GM12873 (cell line): Measurements from ENCODE around the gene SNX32.

Experiments used
- TF ChIP-seq, protein P1 (sequence below): IDR thresholded peaks from 2 replicates; pipeline ENCODE4 v1.5.1; 2012; ENCODE audit warnings: low read depth, mild to moderate bottlenecking, moderate library complexity, low read length, control low read depth; ENCODE audit not compliant: insufficient read depth; ENCODE audit errors: missing control alignments

The SNX32 gene

DNA sequence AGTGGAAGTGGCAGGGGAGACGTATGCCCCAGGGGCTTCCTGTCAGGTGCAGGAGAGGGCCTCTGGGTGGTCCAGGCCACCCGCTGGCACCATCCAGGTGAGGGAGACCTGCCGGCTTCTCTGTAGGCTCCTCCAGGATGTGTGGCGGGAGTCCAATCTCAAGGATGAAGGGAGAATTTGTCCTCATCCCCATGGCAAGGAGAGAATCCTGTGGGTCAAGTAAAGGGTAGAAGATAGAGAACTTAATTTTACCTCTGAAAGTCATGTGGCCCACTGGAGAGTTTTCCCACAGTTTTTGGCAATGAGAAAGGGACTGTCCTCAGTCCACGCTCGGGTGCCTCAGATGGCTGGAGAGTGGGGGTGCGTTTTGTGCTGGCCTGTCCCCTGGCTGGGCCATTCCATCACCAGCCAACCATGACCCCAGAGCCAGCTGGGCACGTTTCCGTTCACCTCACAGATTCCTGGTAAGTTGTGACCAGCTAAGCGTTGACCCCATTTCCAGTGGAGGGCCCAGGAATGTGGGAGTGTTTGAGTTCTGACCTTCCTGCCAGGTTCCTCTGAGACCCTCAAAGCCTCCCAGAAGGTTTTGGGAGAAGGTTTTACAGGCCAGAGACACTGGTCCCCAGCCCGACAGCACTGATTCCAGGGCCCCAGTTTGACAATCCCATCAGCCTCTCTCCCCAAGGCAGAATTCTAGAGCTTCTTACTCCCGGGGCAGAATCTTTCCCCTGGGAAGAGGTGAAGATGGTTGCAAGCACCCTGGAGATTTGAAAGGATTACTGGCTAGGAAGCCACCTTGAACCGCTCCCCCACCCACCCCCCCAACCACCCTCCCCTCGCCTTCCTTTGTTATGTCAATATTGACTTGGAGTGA is 44.3 kb upstream of the SNX32 start:
- TF ChIP-seq, protein P1, sequence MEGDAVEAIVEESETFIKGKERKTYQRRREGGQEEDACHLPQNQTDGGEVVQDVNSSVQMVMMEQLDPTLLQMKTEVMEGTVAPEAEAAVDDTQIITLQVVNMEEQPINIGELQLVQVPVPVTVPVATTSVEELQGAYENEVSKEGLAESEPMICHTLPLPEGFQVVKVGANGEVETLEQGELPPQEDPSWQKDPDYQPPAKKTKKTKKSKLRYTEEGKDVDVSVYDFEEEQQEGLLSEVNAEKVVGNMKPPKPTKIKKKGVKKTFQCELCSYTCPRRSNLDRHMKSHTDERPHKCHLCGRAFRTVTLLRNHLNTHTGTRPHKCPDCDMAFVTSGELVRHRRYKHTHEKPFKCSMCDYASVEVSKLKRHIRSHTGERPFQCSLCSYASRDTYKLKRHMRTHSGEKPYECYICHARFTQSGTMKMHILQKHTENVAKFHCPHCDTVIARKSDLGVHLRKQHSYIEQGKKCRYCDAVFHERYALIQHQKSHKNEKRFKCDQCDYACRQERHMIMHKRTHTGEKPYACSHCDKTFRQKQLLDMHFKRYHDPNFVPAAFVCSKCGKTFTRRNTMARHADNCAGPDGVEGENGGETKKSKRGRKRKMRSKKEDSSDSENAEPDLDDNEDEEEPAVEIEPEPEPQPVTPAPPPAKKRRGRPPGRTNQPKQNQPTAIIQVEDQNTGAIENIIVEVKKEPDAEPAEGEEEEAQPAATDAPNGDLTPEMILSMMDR = no peak

DNA sequence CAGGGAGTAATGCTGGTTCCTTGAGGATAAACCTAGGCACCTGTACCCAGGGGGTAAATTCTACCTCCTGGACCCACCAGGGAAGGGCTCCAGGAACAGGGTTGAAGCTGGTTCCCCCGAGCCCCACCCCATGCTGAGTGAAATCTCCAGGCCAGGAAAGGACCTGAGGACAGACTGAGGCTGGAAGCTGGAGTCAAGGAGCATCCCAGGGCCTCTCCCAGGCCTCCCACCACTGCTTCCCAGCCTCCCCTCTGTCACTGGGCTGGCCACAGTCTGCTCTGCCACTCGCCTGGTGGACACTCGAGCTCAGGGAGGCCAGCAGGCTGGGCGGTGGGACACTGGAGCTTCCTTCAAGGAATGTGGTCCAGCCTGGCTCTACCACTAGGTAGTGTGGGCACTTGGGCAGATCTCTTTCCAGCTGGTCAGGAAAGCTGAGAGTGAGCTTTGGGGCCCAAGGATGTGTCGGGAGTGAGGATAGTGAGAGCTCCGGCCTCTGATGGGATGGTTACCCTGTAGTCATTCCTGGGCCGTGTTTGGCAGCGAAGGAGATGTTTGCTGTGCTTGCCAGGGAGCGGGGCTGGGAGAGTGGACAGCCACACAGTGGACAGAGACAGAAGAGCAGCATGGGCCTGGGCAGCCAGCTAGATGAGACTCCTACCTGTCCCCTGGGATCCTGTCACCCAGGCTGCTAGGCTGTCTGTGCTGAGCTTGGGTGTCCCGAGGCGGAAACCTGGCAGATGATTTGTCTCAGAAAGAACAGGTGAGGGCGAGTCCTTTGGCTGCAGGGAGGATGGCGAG is 43.5 kb upstream of the SNX32 start:
- TF ChIP-seq, protein P1 = no peak

DNA sequence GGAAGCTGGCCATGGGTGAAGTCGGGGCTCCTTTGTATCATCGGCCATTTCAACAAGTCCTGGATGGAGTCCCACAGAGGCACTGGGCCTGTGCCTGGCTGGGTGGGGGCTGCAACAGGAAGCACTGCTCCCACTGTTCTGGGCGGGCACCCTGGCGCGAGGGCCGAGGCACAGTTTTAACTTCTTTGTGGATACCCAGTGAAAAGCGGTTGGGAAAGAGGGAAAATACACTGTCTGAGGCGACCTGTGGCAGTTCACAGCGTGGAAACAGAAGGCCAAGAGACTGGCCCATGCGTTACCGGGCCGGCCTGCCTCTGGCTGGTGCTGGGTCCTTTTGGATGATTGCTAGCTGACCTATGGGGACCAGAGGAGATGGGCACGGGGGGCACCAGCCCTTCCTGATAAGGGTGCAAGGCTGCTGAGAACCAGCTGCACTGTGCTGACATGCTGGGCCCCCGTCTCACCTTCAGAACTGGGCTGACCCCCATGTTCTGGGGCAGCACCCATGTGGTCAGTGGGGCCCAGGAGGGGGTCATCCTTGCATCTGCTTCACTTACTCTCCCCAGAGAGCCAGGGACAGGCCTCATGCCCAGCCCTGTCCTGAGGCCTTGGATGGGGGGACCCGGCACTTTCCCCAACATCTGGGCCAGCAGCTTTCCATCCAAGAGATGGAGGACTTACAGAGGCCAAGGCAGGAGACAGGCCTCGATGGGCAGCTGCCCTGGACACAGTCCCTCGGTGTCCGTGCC is 42.7 kb upstream of the SNX32 start:
- TF ChIP-seq, protein P1 = no peak

DNA sequence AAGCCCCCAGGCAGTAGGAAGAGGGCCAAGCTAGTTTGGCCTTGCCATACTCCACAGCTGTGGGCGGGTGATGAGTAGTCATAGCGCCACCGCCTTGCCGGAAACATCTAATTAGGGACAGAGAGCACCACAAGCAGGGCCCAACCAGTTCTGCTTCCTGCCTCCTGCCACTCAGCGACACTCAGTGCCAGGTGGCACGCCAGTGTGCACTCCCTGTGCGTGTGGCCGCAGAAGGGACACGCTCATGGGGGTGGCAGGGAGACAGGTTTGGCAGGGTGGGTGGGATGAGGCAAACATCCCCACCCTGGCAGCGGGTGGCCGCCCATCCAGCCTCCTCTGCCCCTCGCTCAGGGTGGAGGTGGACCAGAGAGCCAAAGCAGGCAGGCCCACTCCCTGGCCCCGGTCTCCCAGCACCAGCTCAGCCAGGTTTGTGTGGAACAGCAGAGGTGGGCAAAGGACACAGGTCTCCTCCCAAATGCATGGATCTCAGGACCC is 42.0 kb upstream of the SNX32 start:
- TF ChIP-seq, protein P1 = peak; percentile 4

DNA sequence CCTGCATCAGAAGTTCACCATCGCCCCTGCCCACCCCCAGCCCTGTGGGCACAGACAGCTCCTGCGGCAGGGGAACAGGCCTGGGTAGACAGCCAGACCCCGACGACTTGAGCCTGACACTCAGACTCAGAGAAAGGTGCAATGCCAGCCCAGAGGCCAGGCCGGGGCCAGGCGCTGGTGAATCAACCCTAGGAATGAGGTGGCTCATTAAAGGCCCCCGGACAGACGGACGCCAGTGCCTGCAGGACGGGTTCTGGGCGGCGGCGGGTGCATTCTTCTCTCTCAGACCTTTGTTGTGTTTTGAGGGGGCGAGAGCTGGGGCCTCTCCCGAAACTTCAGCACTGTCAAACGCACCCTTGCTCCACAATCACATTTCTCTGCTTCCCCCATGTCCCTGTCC is 41.3 kb upstream of the SNX32 start:
- TF ChIP-seq, protein P1 = no peak

DNA sequence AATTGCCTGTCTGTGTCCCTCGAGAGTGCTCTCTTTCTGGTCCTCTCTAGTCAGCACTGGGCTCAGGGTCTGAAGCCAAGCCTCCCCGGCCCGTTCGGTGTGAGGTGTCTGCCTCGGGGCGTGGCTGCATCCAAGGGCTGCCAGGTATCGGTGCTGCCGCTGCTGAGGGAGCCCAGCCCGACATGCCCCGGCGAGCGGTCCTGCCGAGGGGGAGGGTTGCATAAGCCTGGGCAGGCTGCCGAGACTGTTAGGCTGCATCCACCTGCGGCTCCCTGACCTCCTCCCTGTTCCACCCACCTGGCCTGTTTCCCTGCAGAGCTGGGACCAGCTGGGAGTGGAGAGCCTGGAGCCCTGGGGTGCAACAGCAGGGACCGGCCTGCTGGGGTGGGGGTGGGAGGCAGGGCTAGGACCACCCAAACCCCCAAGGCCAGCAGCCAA is 40.6 kb upstream of the SNX32 start:
- TF ChIP-seq, protein P1 = no peak
